Transverse colon (tissue), 4 donors: Measurements from ENCODE around the gene SIPA1L2. TPM values are rescaled to one million over a fixed set of nuclear protein-coding genes. Genes with fewer than 3 reads are reported as not detected.

ENCODE experiments used
- DNase-seq: peaks from one replicate; pipeline ENCODE4 v3.0.0-alpha.2; 2019
- H3K27ac ChIP-seq, 4 donors: fragments of 200-600 bp; sonication (generic); 2 replicates each; pipeline ENCODE4 v1.5.1; 2016 to 2018; ENCODE audit warnings: inconsistent platforms in 4 of 4
- H3K27me3 ChIP-seq: fragments of 200-600 bp; sonication (generic); 2 replicates; pipeline ENCODE4 v1.5.1; 2017; ENCODE audit warnings: inconsistent platforms
- H3K36me3 ChIP-seq, 4 donors: fragments of 200-600 bp; sonication (generic); 2 replicates each; pipeline ENCODE4 v1.5.1; 2017 to 2019; ENCODE audit warnings: inconsistent platforms in 4 of 4
- H3K4me1 ChIP-seq, 4 donors: fragments of 200-600 bp; sonication (generic); 2 replicates each; pipeline ENCODE4 v1.5.1; 2017 to 2020; ENCODE audit warnings: inconsistent platforms in 4 of 4
- H3K4me3 ChIP-seq, 4 donors: fragments of 200-600 bp; sonication (generic); 1 replicate in 1 of 4; 2 replicates in 3 of 4; pipeline versions ENCODE4 v1.5.1 to v1.6.1; 2017 to 2019; ENCODE audit warnings: inconsistent platforms in 4 of 4
- H3K9me3 ChIP-seq, 2 donors: fragments of 200-600 bp; sonication (generic); 2 replicates each; pipeline ENCODE4 v1.5.1; 2017 to 2019; ENCODE audit warnings: inconsistent platforms in 2 of 2
- CTCF ChIP-seq, 5 experiments: fragments of 200-600 bp in 3 of 5; fragments of 450-650 bp in 2 of 5; sonication (generic) in 3 of 5; IDR thresholded peaks; 1 replicate in 2 of 5; 2 replicates in 3 of 5; pipeline ENCODE4 v1.5.1; 2016 to 2017; ENCODE audit warnings: antibody characterized with exemption in 5 of 5, inconsistent platforms in 3 of 5, mild to moderate bottlenecking in 2 of 5, moderate library complexity in 1 of 5
- EP300 ChIP-seq: sonication (generic); formaldehyde crosslinking; IDR thresholded peaks from one replicate; pipeline ENCODE4 v1.6.1; 2017; ENCODE audit warnings: antibody characterized with exemption, low read depth
- POLR2A ChIP-seq: fragments of 450-650 bp; IDR thresholded peaks from one replicate; pipeline ENCODE4 v1.6.1; 2016; ENCODE audit warnings: antibody characterized with exemption, mild to moderate bottlenecking, moderate library complexity
- POLR2AphosphoS5 ChIP-seq, 3 donors: sonication (generic); formaldehyde crosslinking; IDR thresholded peaks; one replicate each; pipeline ENCODE4 v1.6.1; 2016; ENCODE audit warnings: antibody characterized with exemption in 3 of 3
- WGBS, 2 donors: methylation state at CpG; one replicate each; pipeline ENCODE4 v1.1.5; 2018; ENCODE audit warnings: low coverage in 1 of 2; 5-methylcytosine and 5-hydroxymethylcytosine counted together
- in situ Hi-C, 4 donors: fragments of 200-750 bp; cut with MboI; loops; one replicate each; pipeline versions ENCODE4 v1.15.0 to v1.15.1; 2017; ENCODE audit warnings: low sequenced_read_pairs in 3 of 4, low pct_ligation_motif_present in 1 of 4, low pct_unique_long_range_greater_than_20kb in 1 of 4
- intact Hi-C: fragments of 100-400 bp; cut with DNase I; formaldehyde crosslinking; loops from one replicate; pipeline ENCODE4 v1.15.1; 2023; ENCODE audit warnings: low total_unique reads
- total RNA-seq, 4 donors: library from RNA; depleted of rRNA; stranded (reverse); fragments of >200 nt; gene quantifications; one replicate each; pipeline ENCODE4 v1.1.0, GENCODE V29; 2016

SIPA1L2 gene
- 100 to 1,000 TPM in 2 of 4 donors, 10 to 100 TPM in 2; 63.0 to 144 (median 97.8) TPM for total RNA-seq

- peaks cover 9 to 59% (median 36%) of the 10 kb centered on the region in 4 donors for H3K4me1 ChIP-seq
- intact Hi-C loops, result loop anchor here (10.0 kb wide), 1 partner anchor 615 kb away; no protein-coding TSS in a partner anchor
- DNase-seq, result peak; percentile 96
- no peaks in the 10 kb centered on the region for H3K27me3 ChIP-seq
- TF ChIP-seq CTCF (IDR thresholded peaks at IDR 0.05) (peak; percentile 37 to 68 (median 47)), EP300 (no peak), POLR2A (peak; percentile 74), POLR2AphosphoS5 (IDR thresholded peaks at IDR 0.05) (peak; percentile 61 to 93 (median 90))
- H3K9me3 ChIP-seq, result no peaks in the 10 kb centered on the region
- 0% methylated on average over 8 to 47 of the region's 98 CpGs for WGBS, 2 donors
- no peaks in the 10 kb centered on the region for H3K36me3 ChIP-seq
- H3K27ac ChIP-seq, result peak within 1 kb of the TSS; percentile 94 to 97 (median 95)
- peak within 1 kb of the TSS; percentile 66 to 98 (median 80) for H3K4me3 ChIP-seq
- in situ Hi-C loops, result loop anchor here (10.0 to 25.0 kb wide), 3 partner anchors 325 to 607 kb away; partner anchors contain the start of gene NTPCR (in 3 of the 4)
Observed at GRCh38 chr1:232630047-232630893, at the start of gene SIPA1L2. SIPA1L2 (minus strand) TSS chr1:232630133; CDS start chr1:232515339, 114,794 bp downstream.

DNA sequence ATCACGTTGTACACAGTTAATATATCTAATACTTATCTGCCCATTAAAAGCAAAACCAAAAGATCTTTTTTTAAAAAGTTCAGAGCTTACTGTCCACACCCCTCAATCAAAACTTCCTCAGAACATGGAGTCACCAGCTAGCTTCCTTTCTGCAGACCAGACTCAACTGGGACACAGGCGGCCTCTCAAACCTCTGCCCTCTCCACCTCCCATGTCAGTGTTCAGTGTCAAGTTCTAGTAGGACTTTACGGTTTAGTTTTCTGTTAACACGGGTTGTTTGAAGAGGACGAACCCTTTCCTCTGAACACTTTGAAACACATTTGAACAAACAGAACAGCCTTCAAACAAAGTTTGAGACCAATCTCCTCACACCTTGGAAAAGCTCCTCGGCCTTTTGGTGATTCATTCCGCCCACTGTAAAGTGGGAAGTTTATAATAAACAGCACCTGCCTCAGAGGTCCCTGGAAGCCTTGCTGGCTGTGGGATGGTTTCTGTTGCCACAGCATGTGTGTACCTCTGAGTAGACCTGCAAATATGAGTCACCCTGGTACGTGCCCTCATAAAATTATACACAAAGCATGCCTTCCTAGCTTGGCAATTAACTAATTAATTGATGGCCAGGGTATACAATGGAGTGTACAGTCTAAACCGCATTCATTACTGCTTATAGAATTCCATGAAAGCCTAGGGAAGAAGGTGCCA is 48.4 kb upstream of the SIPA1L2 start:
- no peak overlapping the region for H3K4me3 ChIP-seq
- H3K9me3 ChIP-seq, result no peaks in the 10 kb centered on the region
- WGBS, 2 donors, result 30 to 31% methylated on average over 3 to 9 of the region's 9 CpGs
- peaks cover 9 to 39% (median 20%) of the 10 kb centered on the region in 4 donors for H3K4me1 ChIP-seq
- no peaks in the 10 kb centered on the region for H3K27me3 ChIP-seq
- peak overlapping the region; percentile 61 to 71 (median 66) for H3K27ac ChIP-seq
- intact Hi-C loops, result loop anchor here (10.0 kb wide), 1 partner anchor 1356 kb away; no protein-coding TSS in a partner anchor
- in situ Hi-C loops, result no loop called here
- H3K36me3 ChIP-seq, result no peaks in the 10 kb centered on the region
- DNase-seq, result peak; percentile 56
- TF ChIP-seq EP300 (no peak), POLR2AphosphoS5 (IDR thresholded peaks at IDR 0.05) (peak in 2 of 3 donors; percentile 18 to 53), POLR2A (no peak), CTCF (IDR thresholded peaks at IDR 0.05) (no peak)

DNA sequence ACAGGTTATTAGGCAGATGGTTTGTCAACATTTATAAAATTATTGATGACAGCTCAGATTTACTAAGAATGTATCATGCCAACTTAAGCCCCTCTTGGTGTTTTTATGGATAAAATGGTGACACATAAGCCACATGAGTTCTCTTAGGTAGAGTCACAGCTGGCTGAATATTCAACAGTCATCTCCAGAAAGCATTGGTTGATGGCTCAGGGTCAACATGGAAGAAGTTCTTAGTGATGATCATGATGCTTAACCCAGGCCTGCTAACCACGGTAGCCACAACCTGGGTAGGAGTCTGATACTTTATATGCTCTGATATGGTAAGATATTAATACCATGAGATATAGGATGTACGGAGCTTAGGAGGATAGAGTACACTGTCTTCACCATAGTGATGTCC is 46.4 kb upstream of the SIPA1L2 start:
- TF ChIP-seq EP300 (no peak), POLR2AphosphoS5 (IDR thresholded peaks at IDR 0.05) (no peak), POLR2A (no peak), CTCF (IDR thresholded peaks at IDR 0.05) (no peak)
- Histone ChIP-seq H3K36me3 (no peaks in the 10 kb centered on the region), H3K4me1 (peaks cover 8 to 27% (median 12%) of the 10 kb centered on the region in 4 donors), H3K9me3 (no peaks in the 10 kb centered on the region), H3K27me3 (no peaks in the 10 kb centered on the region), H3K4me3 (no peak overlapping the region), H3K27ac (no peak overlapping the region)
- intact Hi-C loops (loop anchor here (10.0 kb wide), 1 partner anchor 1358 kb away; no protein-coding TSS in a partner anchor), in situ Hi-C loops (no loop called here)
- DNase-seq, result no peak
- 89 to 100% methylated on average over 1 to 2 of the region's 2 CpGs for WGBS, 2 donors

DNA sequence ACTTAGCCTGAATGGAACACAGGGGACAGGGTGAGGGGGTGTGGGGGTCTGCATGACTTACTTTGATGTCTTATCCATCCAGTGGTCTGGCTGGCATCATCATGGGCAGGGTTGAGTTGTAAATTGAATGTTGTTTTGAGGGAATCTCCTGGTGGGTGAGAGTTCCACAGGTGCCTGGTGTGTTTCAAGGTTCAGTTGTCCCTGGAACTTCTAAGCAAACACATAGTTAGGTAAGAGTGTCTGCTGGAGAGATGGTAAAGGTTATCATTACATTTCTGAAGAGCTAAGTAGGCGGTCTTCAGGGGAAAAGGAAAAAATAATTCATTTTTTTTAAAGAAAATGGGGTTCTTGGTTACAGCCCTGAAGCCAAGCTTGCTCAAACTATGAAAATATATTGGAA is 46.0 kb upstream of the SIPA1L2 start:
- Histone ChIP-seq H3K4me1 (peaks cover 8 to 26% (median 12%) of the 10 kb centered on the region in 4 donors), H3K9me3 (no peaks in the 10 kb centered on the region), H3K27ac (no peak overlapping the region), H3K4me3 (no peak overlapping the region), H3K27me3 (no peaks in the 10 kb centered on the region), H3K36me3 (no peaks in the 10 kb centered on the region)
- TF ChIP-seq EP300 (no peak), POLR2AphosphoS5 (IDR thresholded peaks at IDR 0.05) (no peak), POLR2A (no peak), CTCF (IDR thresholded peaks at IDR 0.05) (no peak)
- intact Hi-C loops, result loop anchor here (10.0 kb wide), 1 partner anchor 1359 kb away; no protein-coding TSS in a partner anchor
- in situ Hi-C loops, result no loop called here
- WGBS, 2 donors, result 74% methylated on average over 1 of the region's 1 CpG; no CpG with 5 or more reads in 1 of the 2 donors
- no peak for DNase-seq
